HG02981 (cell line): ENCODE results near the gene BMPR1A.
A peak's percentile ranks its signal among the peaks of the same experiment; 100 is the strongest.

Source experiments
- ATAC-seq: cut with Tn5 transposase; IDR thresholded peaks from one replicate; pipeline ENCODE4 v1.9.1; 2021; ENCODE audit warnings: mild to moderate bottlenecking, moderate library complexity; ENCODE audit not compliant: unreplicated experiment

Gene BMPR1A

DNA sequence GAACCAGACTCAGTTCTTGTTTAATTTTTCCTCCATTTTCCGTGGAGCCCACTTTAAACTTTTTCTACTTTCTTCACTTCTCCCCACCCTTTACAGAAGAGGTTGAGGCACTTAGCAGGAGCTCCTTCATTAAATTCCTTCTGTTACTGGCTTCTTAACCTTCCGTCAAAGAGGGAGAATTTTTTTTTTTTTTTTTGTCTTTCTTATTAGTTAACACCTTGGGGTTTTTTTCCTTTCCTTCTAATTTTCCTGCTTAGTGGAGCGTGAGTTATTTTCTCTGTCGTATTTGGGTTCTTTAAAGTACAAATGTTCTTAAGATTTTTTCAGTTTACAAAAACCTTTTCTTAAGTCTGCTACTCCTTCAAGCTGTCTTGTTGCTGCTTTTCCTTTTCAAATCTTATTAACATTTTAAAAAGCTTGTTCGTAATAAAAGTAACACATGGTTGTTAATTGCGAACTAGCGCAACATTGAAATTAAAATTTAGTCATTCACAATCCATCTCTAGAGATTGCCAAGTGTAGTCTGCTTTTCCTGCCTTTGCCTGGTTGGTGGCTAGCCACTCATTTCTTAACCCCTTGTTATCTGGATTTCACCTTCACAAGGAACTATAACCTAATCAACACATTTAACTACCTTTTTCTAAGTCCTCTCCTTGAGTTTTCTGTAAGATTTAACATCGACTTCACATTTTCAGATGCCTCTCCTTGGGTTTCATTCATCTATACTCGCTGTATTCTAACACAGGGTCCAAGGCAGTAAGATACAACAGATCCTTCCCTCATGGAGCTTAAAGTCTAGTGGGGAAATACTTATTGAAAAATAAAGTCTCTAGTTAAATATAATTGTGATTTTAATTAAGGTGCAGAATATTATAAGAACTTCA, 2.0 kb downstream of the BMPR1A start:
- no peak for ATAC-seq

GRCh38 chr10:86759073-86759672, 2.8 kb downstream of the BMPR1A start:
- ATAC-seq = no peak

GRCh38 chr10:86763404-86763803, 7.0 kb downstream of the BMPR1A start:
- no peak for ATAC-seq

GRCh38 chr10:86765548-86765947, 9.1 kb downstream of the BMPR1A start:
- no peak for ATAC-seq

GRCh38 chr10:86768412-86769062, 12.1 kb downstream of the BMPR1A start:
- ATAC-seq = no peak

DNA sequence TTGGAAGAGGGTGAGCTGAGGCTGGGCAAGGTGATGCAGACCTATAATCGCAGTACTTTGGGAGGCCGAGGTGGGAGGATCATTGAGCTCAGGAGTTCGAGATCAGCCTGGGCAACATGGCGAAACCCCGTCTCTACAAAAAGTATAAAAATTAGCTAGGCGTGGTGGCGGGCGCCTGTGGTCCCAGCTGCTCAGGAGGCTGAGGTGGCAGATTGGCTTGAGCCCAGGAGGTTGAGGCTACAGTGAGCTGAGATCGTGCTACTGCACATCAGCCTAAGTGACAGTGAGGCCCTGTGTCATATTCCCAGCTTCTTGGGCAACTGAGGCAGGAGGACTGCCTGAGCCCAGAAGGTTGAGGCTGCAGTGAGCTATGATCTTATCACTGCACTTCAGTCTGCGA, 13.6 kb downstream of the BMPR1A start:
- ATAC-seq = no peak

DNA sequence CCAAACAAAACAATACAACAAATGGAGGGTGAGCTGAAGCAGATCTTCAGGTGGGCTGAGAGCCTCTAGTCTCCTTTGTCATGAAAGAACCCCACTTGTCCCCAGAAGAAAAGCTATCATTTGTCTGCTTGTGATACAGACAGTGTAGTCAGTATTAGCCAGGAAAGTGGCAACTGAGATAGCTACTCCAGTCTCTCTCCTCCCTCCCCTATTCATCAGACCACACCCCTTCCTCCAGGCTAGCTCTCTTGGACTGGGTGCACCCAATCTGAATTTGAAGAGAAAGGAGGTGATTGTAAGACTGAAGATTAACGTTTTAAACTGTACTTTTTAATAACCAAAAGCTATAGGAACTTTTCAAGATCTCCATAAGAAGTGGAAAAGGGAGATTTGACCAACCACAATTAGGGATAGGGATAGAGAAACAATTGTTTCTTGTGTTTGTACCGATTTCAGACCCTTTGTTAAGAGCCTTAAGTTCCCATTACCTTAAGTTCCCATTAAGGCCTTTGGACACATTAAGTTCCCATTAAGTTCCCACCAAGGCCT, 14.1 kb downstream of the BMPR1A start:
- no peak for ATAC-seq

GRCh38 chr10:86773498-86773897, 17.1 kb downstream of the BMPR1A start:
- no peak for ATAC-seq

- ATAC-seq = peak; percentile 77
Measured at GRCh38 chr10:86775056-86775869, 18.8 kb downstream of the BMPR1A start.

DNA sequence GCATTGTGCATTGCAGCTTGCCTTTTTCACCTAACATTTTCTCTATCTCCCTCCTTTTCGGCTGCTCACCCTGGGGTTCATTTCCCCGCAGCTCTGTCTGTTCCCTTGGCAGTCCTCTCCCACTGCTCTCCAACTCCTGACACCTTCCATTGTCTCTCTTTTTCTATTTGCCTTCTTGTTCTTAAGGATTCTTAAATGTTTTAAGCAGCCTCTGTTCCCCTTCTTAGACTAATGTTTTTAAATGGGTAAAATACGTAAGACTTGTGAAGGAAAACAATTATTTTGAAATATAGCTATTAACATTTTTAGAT, 19.4 kb downstream of the BMPR1A start:
- no peak for ATAC-seq

- ATAC-seq = no peak
Measured at GRCh38 chr10:86779220-86780017, 23.0 kb downstream of the BMPR1A start.

- no peak for ATAC-seq
Measured at GRCh38 chr10:86782701-86783418, 26.4 kb downstream of the BMPR1A start.

DNA sequence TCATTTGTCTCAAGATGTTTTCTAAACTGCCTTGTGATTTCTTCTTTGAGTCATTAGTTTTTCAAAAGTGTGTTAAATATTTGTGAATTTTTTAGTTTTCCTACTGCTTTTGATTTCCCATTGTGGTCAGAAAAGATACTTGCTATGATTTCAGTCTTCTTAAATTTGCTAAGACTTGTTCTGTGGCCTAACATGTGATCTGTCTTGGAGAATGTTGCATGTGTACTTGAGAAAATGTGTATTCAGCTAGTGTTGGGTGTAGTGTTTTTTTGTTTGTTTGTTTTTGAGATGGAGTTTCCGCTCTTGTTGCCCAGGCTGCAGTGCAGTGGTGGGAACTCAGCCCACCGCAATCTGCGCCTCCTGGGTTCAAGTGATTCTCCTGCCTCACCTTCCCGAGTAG, 28.6 kb downstream of the BMPR1A start:
- ATAC-seq = no peak

DNA sequence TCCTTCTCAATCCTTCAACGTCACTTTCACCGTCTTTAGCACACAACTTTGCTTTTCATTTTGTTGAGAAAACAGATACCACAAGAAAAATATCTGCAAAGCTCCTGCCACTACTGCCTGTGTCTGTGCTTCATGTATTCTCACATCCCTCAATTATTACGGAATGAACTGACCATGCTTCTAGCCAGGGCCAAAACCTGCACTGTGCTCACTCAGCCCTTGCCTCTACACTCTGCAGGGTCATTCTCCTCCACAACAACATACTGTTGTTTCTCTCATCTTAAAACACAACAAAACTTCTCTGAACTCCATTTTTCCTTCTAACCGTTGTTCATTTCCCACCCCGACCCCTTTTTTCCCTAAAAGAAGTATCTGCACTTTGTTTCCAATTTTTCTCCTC, 29.5 kb downstream of the BMPR1A start:
- no peak for ATAC-seq

- no peak for ATAC-seq
Measured at GRCh38 chr10:86786368-86786767, 29.9 kb downstream of the BMPR1A start.

DNA sequence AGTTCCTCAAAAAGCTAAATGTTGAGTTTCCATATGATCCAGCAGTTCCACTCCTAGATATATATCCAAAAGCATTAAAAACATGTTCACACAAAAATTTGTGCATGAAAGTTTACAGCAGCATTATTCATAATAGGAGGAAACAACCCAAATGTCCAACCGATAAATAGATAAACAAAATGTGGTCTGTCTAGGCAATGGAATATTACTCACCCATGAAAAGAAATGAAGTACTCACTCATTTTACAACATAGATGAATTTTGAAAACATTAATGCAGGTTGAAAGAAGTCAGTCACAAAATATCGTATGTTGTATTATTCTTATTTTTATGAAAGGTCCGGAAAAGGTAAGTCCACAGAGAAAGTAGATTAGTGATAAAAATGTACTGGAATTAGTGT, 34.0 kb downstream of the BMPR1A start:
- no peak for ATAC-seq

- no peak for ATAC-seq
Measured at GRCh38 chr10:86792461-86793167, 36.2 kb downstream of the BMPR1A start.

- ATAC-seq = no peak
Measured at GRCh38 chr10:86793696-86794095, 37.3 kb downstream of the BMPR1A start.

GRCh38 chr10:86795353-86795752, 38.9 kb downstream of the BMPR1A start:
- no peak for ATAC-seq
